Activated CD8-positive, alpha-beta memory T cell treated with anti-CD3 and anti-CD28 coated beads, Interleukin-2, amount 50 U/mL, for 1 hour (primary cell): ENCODE results near the gene IL22RA2.

ENCODE experiments used
- DNase-seq: peaks from one replicate; pipeline ENCODE4 v3.0.0-alpha.2; 2020; ENCODE audit errors: extremely low read depth

IL22RA2 gene

GRCh38 chr6:137095651-137096238 is 77.7 kb downstream of the IL22RA2 start:
- no peak for DNase-seq

GRCh38 chr6:137095093-137095492 is 78.4 kb downstream of the IL22RA2 start:
- no peak for DNase-seq

- peak; percentile 20 for DNase-seq
Measured at GRCh38 chr6:137094411-137095008, 78.9 kb downstream of the IL22RA2 start.
